Panc1 (cell line): Measurements from ENCODE around the gene WDR93.

Experiments used
- CTCF ChIP-seq: fragments of 450-650 bp; IDR thresholded peaks from 2 replicates; pipeline ENCODE4 v1.5.1; 2017; ENCODE audit warnings: mild to moderate bottlenecking
- POLR2AphosphoS5 ChIP-seq: IDR thresholded peaks from 2 replicates; pipeline ENCODE4 v1.6.1; 2012; ENCODE audit warnings: mild to moderate bottlenecking, low read depth, low read length, moderate library complexity

- TF ChIP-seq CTCF (no peak), POLR2AphosphoS5 (no peak)
These were observed 16.1 kb upstream of the WDR93 start for GRCh38 chr15:89674526-89674925.
